HFFc6 (cell line): ENCODE data around the gene THOC5. TPM values are rescaled to one million over a fixed set of nuclear protein-coding genes. Genes with fewer than 3 reads are reported as not detected.

Experiments
- DNase-seq: peaks from one replicate; pipeline ENCODE4 v3.0.0-alpha.2; 2018
- H3K27ac Mint-ChIP-seq: 2 replicates; pipeline ENCODE4 v1.8.0; 2020; ENCODE audit warnings: mild to moderate bottlenecking, mixed read lengths
- H3K27me3 Mint-ChIP-seq: 2 replicates; pipeline ENCODE4 v1.8.0; 2021; ENCODE audit warnings: mild to moderate bottlenecking, moderate library complexity, mixed read lengths; ENCODE audit not compliant: insufficient read depth
- H3K36me3 Mint-ChIP-seq: 2 replicates; pipeline ENCODE4 v1.8.0; 2021; ENCODE audit warnings: low read depth, mixed read lengths
- H3K4me1 Mint-ChIP-seq: 2 replicates; pipeline ENCODE4 v1.8.0; 2020; ENCODE audit warnings: low read depth, mixed read lengths
- H3K4me3 Mint-ChIP-seq: 2 replicates; pipeline ENCODE4 v1.8.0; 2020; ENCODE audit warnings: mild to moderate bottlenecking, moderate library complexity, mixed read lengths
- H3K9me3 Mint-ChIP-seq: 2 replicates; pipeline ENCODE4 v1.8.0; 2020; ENCODE audit warnings: mild to moderate bottlenecking, mixed read lengths
- total RNA-seq, 6 experiments: library from RNA; stranded (reverse); fragmentation: NEBNext Ultra II Directional; extraction: Animal tissue kit (Norgen Biotek cat#: 25700); gene quantifications; 2 replicates in 1 of 6; 3 replicates in 5 of 6; pipeline ENCODE4 v1.2.3, GENCODE V29; 2021
- TF ChIP-seq, protein P1 (sequence below): fragments of 200-600 bp; sonication (generic); IDR thresholded peaks from 2 replicates; pipeline ENCODE4 v1.5.0; 2021; ENCODE audit warnings: antibody characterized with exemption, mild to moderate bottlenecking

The THOC5 gene
- total RNA-seq, 6 experiments from 2014 or later = 50.9 to 55.4 (median 53.0) TPM

DNA sequence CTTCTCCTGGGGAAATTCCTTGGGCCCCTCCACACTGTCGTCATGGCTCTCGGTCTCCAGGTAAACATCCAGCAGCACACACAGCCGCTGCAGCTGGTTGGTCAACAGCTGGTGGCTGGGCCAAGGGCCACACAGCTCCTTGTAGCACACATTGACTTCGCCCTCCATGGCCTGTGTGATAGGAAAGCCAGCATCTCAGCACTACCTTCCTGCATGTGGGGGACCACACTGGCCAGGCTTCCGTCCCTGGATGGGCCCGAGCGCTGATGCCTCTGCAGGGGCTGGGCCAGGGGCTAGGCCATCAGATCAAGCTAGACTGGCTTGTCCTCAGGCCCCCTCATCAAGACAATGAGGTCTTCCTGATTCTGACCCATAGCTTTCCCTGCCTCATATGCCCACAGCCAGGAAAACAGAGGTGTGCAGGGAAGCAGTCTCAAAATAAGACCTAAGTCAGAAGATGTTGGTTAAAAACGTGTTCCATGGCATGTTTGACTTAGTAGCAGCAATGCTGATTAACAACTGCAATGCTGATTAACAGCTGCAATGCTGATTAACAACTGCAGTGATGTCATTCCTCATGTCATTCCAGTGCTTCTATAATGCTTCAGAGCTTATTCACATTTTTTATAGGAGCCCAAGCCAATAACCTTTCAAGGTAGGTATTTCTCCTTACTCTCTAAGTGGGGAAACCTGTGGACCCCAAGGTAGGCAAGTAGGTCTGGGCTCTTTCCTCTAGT, 42.3 kb downstream of the THOC5 start:
- Mint-ChIP-seq H3K4me3 (no peak overlapping the region), H3K36me3 (peaks cover 29% of the 10 kb centered on the region; the same call in 1 of the 2 replicates), H3K4me1 (no peaks in the 10 kb centered on the region), H3K27me3 (no peaks in the 10 kb centered on the region; the same call in 1 of the 2 replicates), H3K27ac (no peak overlapping the region), H3K9me3 (no peaks in the 10 kb centered on the region)
- TF ChIP-seq, protein P1, sequence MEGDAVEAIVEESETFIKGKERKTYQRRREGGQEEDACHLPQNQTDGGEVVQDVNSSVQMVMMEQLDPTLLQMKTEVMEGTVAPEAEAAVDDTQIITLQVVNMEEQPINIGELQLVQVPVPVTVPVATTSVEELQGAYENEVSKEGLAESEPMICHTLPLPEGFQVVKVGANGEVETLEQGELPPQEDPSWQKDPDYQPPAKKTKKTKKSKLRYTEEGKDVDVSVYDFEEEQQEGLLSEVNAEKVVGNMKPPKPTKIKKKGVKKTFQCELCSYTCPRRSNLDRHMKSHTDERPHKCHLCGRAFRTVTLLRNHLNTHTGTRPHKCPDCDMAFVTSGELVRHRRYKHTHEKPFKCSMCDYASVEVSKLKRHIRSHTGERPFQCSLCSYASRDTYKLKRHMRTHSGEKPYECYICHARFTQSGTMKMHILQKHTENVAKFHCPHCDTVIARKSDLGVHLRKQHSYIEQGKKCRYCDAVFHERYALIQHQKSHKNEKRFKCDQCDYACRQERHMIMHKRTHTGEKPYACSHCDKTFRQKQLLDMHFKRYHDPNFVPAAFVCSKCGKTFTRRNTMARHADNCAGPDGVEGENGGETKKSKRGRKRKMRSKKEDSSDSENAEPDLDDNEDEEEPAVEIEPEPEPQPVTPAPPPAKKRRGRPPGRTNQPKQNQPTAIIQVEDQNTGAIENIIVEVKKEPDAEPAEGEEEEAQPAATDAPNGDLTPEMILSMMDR = no peak
- no peak for DNase-seq

DNA sequence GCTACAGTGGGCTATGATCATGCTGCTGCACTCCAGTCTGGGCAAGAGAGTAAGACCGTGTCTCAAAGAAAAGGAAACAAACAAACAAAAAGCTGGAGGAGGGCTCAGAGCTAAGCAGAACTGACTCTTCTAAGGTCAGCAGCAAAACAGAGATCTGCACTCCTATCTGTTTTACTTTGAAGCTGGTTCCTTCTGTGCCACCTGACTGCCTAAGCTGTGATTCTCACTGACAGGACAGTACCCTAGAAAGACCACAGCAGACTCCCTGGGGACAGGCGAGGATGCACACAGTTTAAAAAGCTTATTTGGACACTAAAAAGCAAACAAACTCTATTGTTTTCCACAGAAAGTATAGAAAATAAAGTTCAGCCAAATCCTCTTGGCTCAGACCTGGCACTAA, 43.0 kb downstream of the THOC5 start:
- no peak overlapping the region for H3K27ac Mint-ChIP-seq
- TF ChIP-seq, protein P1 = no peak
- no peaks in the 10 kb centered on the region for H3K9me3 Mint-ChIP-seq
- H3K27me3 Mint-ChIP-seq = no peaks in the 10 kb centered on the region; the same call in none of the 2 replicates
- H3K4me1 Mint-ChIP-seq = no peaks in the 10 kb centered on the region
- peaks cover 23% of the 10 kb centered on the region; the same call in 1 of the 2 replicates for H3K36me3 Mint-ChIP-seq
- DNase-seq = no peak
- no peak overlapping the region for H3K4me3 Mint-ChIP-seq

DNA sequence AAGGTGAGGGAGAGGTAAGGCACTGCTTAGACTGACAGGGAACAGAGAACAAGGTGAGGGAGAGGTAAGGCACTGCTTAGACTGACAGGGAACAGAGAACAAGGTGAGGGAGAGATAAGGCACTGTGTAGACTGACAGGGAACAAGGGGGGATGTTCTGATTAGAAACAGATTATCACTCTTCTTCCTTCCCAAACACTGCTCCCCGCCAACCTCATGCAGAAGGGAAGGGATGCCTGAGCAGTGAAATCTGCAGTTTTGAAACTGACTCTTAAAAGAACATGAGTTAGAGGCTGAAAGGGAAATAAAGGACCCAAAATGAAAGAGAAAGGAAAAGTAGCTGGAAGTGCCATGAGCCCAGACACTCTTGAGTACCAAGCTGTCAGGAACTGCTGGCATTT, 43.7 kb downstream of the THOC5 start:
- no peak overlapping the region for H3K4me3 Mint-ChIP-seq
- no peaks in the 10 kb centered on the region for H3K4me1 Mint-ChIP-seq
- no peak for DNase-seq
- H3K36me3 Mint-ChIP-seq = peaks cover 26% of the 10 kb centered on the region; the same call in 1 of the 2 replicates
- no peak overlapping the region for H3K27ac Mint-ChIP-seq
- TF ChIP-seq, protein P1 = no peak
- no peaks in the 10 kb centered on the region; the same call in none of the 2 replicates for H3K27me3 Mint-ChIP-seq
- no peaks in the 10 kb centered on the region for H3K9me3 Mint-ChIP-seq

DNA sequence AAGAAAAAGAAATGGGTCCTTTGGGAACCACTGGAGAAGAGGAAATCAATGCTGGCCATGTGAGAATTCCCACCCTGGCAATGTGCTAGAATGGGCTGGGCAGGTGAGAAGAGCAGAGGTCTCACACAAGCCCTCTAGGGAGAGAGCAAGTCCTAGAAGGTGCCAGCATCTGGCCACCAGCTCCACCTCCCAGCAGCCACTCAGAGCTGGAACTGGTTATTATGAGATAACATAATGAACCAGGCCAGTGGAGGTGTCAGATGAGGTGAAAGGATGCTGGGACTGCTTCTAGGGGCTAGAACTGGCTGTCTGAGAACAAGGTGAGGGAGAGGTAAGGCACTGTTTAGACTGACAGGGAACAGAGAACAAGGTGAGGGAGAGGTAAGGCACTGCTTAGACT, 44.3 kb downstream of the THOC5 start:
- TF ChIP-seq, protein P1 = no peak
- Mint-ChIP-seq H3K27ac (no peak overlapping the region), H3K9me3 (no peaks in the 10 kb centered on the region), H3K27me3 (no peaks in the 10 kb centered on the region; the same call in none of the 2 replicates), H3K36me3 (peaks cover 26% of the 10 kb centered on the region; the same call in 1 of the 2 replicates), H3K4me3 (no peak overlapping the region), H3K4me1 (peaks cover 4% of the 10 kb centered on the region)
- no peak for DNase-seq

DNA sequence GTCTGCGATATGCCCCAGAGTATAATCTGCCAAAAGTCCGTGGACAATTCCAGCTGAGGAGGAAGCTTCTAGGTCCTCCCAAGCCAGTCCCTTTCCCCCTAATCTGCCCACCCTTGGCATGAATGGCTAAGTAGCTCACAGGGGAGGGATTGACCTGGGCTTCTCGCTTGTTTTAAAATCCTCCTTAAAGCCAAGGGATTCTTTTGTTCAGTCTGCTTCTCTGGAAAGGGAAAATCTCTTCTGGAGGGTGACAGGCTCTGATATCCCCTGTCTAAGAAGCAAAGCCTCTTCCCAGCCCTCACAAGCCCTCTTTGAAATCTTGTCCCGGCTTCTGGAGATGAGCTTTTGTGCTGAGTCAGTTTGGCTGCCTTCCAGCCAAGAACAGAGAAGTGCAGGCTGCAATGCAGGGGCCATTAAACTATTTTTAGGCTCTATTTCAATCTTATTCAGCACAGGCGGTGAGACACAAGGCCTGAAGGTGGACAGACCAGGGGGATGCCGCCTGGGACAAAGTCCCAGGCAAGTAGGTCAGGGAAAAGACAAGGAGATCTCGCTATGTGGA, 49.7 kb downstream of the THOC5 start:
- Mint-ChIP-seq H3K27ac (peak overlapping the region; percentile 84), H3K36me3 (peaks cover 23% of the 10 kb centered on the region; the same call in 1 of the 2 replicates)

More for the DNA sequence above, 49.7 kb downstream of the THOC5 start:
- Mint-ChIP-seq H3K4me3 (peak overlapping the region; percentile 34; the same call in 1 of the 2 replicates), H3K27me3 (peaks cover 1% of the 10 kb centered on the region), H3K4me1 (peaks cover 17% of the 10 kb centered on the region), H3K9me3 (no peaks in the 10 kb centered on the region)
- peak; percentile 69 for DNase-seq
- TF ChIP-seq, protein P1 = no peak
